HG02973 (cell line): Measurements from ENCODE around the gene NPFFR1.

ENCODE experiments used
- ATAC-seq: cut with Tn5 transposase; IDR thresholded peaks from one replicate; pipeline ENCODE4 v1.9.1; 2021; ENCODE audit warnings: moderate library complexity; ENCODE audit not compliant: unreplicated experiment

NPFFR1 gene

DNA sequence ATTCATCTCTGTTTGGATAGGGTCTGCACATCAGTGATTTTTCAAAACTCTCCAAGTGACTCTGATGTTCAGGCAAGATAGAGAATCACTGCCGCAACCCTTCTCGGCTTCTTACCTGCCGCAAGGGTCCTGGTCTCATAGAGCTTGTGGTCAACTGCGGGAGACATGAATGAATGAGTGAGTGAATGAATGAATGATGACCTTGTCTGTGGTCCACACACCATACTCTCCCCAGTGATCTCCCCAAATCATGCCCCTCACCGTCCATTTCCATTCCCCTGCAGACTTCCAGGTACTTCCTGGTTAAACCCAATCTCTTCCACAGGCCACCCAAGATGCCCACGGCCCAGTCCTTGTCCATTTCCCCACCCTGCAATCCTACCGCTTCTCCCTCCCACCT, 5.9 kb upstream of the NPFFR1 start:
- ATAC-seq = no peak

DNA sequence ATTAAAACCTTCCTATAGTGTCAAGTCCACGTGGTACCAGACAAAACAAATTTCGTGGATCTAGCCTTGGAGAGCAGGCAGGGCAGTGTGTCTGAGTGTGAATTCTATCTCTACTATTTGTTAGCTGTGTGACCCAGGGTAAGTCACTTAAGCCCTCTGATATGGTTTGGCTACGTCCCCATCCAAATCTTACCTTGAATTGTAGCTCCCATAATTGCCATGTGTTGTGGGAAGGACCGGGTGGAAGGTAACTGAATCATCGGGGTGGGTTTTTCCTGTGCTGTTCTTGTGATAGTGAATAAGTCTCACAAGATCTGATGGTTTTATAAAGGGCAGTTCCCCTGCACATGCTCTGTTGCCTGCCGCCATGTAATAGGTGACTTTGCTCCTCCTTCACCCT, 2.8 kb upstream of the NPFFR1 start:
- no peak for ATAC-seq

DNA sequence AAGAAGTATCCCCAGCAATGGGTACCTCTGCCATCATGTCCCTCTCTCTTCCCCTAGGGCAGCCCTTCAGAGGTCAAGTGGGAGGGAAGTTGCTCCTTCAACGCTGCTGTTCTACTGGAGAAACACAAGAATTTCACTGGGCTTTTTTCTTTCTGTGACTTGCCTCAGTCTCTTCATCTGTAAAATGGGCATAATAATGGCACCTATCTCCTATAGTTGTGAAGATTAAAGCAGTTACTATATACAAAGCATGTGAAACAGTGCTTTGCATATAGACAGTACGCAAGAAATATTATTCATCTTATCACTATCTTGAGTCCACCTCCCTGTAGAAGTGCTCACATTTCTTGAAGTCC, 1.6 kb upstream of the NPFFR1 start:
- no peak for ATAC-seq

DNA sequence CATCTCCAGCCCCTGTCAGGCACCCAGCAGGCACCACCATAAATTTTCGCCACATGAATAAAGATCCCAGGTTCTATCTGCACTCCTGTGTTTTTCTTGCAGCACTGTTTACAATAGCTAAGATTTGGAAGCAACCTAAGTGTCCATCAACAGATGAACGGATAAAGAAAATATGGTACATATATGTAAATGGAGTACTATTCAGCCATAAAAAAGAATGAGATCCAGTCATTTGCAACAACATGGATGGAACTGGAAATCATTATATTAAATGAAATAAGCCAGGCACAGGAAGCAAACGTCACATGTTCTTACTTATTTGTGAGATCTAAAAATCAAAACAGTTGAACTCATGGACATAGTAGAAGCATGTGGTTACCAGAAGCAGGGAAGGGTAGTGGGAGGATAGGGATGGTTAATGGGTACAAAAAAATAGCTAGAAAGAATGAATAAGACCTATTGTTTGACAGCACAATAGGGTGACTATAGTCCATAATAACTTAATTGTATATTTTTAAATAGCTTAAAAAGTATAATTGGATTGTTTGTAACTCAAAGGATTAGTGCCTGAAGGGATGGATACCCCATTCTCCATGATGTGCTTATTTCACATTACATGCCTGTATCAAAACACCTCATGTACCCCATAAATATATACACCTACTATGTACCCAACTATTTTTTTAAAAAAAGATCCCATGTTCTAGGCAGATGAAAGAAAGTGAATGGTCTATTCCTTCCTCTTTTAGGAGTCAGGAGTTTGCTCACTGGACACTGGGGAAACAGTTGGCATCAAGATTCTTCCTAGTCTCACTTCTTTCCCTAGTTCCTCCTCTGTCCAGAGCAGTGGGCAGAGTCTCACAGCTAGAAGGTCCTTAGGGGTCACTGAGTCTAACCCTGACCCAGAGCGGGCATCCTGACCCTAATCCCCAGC, 1.0 kb upstream of the NPFFR1 start:
- no peak for ATAC-seq

DNA sequence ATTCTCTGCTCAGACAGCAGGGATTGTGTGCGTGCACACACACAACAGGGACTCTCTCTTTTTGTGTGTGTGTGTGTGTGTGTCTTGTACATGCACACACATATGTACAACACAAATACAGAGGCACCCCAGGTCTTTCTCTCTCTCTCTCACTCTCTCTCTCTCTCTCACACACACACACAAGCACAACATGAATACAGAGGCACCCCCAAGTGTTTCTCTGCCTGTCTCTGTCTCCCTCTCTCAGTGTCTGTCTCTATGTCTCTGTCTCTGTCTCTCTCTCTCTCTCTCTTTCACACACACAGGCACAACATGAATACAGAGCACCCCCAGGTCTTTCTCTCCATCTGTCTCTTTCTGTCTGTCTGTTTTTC, 746 bp downstream of the NPFFR1 start:
- no peak for ATAC-seq

DNA sequence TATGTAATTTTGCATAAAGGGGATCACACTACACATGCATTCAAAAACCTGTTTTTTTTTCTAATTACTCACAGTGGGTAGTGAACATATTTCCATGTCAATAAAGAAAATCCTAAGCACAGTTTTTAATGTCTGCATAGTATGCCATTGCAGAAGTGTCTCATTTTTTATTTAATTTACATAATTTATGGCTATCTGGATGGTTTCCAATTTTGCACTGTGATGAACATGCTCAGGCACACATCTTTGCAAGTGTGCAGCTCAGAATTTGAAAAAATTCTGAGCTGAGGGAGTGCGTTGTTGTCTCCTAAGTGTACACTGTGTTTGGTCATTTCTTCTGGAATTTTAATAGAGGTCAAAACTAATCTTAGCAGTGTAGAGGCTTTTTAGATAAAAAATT, 2.2 kb downstream of the NPFFR1 start:
- no peak for ATAC-seq

DNA sequence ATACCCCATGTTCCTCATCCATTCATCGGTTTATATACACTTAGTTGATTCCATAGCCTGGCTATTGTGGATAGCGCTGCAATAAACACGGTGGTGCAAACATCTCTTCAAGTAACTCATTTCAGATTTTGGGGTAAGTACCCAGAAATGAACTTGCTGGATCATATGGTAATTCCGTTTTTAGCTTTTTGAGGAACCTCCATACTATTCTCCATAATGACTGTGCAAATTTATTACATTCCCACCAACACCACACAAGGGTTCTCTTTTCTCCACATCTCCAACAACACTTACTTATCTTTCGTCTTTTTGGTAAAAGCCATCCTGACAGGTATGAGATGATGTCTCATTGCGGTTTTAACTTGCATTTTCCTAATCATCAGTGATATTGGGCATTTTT, 3.7 kb downstream of the NPFFR1 start:
- ATAC-seq = no peak

- ATAC-seq = no peak
Observed at GRCh38 chr10:70277396-70278030, 6.3 kb downstream of the NPFFR1 start.

DNA sequence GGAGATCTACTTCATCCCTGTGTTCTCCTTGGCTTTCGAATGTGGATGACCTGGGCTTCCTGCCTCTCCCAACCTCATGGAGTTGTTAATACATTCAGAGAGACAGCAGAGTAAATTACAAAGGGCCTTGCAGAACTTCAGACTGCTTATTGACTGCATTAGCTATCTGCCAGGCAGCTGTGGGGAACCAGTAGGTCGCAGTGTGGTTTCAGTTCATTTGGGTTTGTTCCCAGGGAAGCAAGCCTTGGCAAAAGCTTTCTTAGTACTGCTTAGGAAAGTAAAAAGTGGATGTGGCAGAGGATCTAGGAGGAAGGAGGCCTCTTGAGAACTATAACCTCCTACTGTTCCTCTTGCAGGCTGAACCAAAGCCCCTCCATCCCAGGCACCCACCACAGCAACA, 9.2 kb downstream of the NPFFR1 start:
- ATAC-seq = no peak

GRCh38 chr10:70272925-70273316, 10.9 kb downstream of the NPFFR1 start:
- ATAC-seq = peak; percentile 63

DNA sequence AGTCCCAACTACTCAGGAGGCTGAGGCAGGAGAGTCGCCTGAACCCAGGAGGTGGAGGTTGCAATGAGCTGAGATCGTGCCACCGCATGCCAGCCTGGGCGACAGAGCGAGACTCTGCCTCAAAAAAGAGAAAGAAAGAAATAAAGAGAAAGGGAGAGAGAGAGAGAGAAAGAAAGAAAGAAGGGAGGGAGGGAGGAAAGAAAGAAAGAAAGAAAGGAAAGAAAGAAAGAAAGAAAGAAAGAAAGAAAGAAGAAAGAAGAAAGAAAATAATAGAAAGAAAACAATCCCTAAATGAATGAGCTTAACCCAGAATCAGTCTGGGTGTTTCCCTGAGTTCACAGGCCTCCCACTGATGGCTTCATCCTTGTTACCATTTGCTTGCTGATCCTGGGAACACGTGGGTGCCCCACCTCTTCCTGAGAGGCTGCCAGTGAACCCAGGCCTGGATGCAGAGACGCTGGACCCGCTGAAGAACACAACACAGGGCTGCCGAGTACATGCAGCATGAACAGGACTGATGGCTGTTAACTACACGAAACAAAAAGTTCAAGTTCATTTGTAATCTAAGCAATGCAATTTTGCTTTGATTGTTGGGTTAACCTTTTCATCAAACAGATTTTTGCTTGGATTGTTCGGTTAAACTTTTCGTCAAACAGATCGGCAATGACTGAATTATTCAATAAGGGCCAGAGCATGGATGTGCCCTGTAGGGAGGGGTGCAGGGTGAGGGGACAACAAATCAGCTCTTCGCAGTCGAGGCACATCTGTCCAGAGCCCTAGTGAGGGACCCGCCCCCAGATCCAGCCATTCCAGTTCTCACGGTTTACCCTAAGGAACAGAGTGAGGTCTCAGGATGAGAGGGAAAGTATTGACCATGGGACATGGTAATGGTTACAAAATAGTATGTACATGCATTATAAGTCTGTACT, 11.5 kb downstream of the NPFFR1 start:
- ATAC-seq = no peak

GRCh38 chr10:70270952-70271351, 12.9 kb downstream of the NPFFR1 start:
- ATAC-seq = no peak

GRCh38 chr10:70269741-70270140, 14.1 kb downstream of the NPFFR1 start:
- ATAC-seq = no peak

GRCh38 chr10:70268376-70268775, 15.4 kb downstream of the NPFFR1 start:
- no peak for ATAC-seq

GRCh38 chr10:70267161-70267933, 16.5 kb downstream of the NPFFR1 start:
- ATAC-seq = no peak

- no peak for ATAC-seq
Observed at GRCh38 chr10:70266701-70267100, 17.1 kb downstream of the NPFFR1 start.

- no peak for ATAC-seq
Observed at GRCh38 chr10:70266056-70266455, 17.7 kb downstream of the NPFFR1 start.

DNA sequence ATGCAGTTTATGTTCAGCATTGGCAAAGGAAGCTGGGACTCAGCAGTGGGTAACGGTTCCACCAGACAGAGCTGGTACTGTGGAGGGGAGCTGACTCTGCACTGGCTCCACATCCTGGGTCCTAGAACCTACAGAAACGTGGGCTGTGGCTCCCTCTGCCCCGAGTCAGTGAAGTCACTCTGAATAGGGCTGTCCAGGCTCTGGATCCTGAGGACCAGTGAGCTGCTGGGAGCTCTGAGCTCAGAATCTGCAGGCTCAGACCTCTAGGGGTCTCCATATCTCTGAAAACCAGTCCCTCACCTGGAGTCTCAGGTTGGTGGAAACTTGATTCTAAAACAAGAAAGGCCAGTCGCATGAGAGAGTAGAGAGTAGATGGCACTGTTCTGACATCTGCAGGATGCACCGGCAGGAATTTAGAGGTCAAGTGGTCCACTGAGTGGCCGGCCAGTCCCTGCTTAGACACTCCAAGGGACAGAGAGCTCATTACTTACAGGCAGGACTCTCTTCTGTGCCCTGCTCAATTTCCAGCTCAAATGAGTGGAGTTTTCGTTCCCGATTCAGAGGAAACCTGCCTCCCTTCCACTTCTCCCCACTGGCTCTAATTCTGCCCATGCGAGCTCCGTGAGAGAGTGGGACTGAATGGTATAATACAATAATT, 18.6 kb downstream of the NPFFR1 start:
- no peak for ATAC-seq

GRCh38 chr10:70260734-70261133, 23.1 kb downstream of the NPFFR1 start:
- no peak for ATAC-seq

DNA sequence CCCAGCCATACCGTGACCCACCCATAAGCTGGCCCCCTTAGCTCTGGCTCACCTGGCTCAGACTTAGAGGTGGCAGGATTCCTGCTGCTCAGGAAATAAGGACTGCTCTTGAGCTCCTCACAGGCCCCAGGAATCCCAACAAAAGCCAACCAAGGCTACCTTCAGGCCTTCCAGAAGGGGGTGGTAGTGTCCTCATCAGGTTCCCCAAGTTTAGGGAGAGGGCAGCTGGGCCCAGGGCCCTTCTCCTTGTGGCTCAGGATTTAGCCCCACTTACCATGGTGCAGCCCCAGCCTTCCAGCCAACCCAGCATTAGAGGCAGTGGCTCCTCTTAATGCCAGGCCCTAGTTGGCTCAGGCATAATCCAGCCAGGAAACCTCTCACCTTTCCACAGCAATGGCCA, 23.5 kb downstream of the NPFFR1 start:
- no peak for ATAC-seq
